ENCODE results near the gene ELN.

- TF ChIP-seq CTCF (IDR thresholded peaks at IDR 0.05) (no peak), POLR2A (IDR thresholded peaks at IDR 0.05) (no peak)
Observed at GRCh38 chr7:74064696-74065095, 36.7 kb downstream of the ELN start.
